Effector memory CD4-positive, alpha-beta T cell (primary cell): Measurements from ENCODE around the gene ECE1.

Experiments
- DNase-seq, 3 donors: peaks; one replicate each; pipeline ENCODE4 v3.0.0-alpha.2; 2020
- H3K27ac ChIP-seq: 2 replicates; pipeline ENCODE4 v1.7.0; 2013; ENCODE audit warnings: mild to moderate bottlenecking, low read length, moderate library complexity; ENCODE audit not compliant: insufficient read depth, poor library complexity, severe bottlenecking
- H3K27me3 ChIP-seq: replicated peaks from 2 replicates; pipeline ENCODE4 v1.7.0; 2013; ENCODE audit warnings: mild to moderate bottlenecking, low read length; ENCODE audit not compliant: insufficient read depth, control insufficient read depth, poor library complexity, severe bottlenecking
- H3K36me3 ChIP-seq: 2 replicates; pipeline ENCODE4 v1.7.0; 2013; ENCODE audit warnings: mild to moderate bottlenecking, low read length, moderate library complexity; ENCODE audit not compliant: control insufficient read depth, insufficient read depth
- H3K4me1 ChIP-seq: 2 replicates; pipeline ENCODE4 v1.7.0; 2013; ENCODE audit warnings: low read length, mild to moderate bottlenecking; ENCODE audit not compliant: control insufficient read depth, insufficient read depth, poor library complexity, severe bottlenecking
- H3K4me3 ChIP-seq: 2 replicates; pipeline ENCODE4 v1.7.0; 2013; ENCODE audit warnings: low read length, low read depth, mild to moderate bottlenecking; ENCODE audit not compliant: insufficient read depth, poor library complexity, severe bottlenecking
- H3K9me3 ChIP-seq: 2 replicates; pipeline ENCODE4 v1.7.0; 2013; ENCODE audit warnings: mild to moderate bottlenecking, low read length, moderate library complexity; ENCODE audit not compliant: control insufficient read depth

Gene ECE1

GRCh38 chr1:21269461-21270085 lies 20.7 kb downstream of the ECE1 start:
- Histone ChIP-seq H3K36me3 (peaks cover 88% of the 10 kb centered on the region), H3K27me3 (no peaks in the 10 kb centered on the region), H3K4me3 (no peak overlapping the region), H3K4me1 (peaks cover 9% of the 10 kb centered on the region), H3K9me3 (no peaks in the 10 kb centered on the region), H3K27ac (no peak overlapping the region)
- DNase-seq = no peak

DNA sequence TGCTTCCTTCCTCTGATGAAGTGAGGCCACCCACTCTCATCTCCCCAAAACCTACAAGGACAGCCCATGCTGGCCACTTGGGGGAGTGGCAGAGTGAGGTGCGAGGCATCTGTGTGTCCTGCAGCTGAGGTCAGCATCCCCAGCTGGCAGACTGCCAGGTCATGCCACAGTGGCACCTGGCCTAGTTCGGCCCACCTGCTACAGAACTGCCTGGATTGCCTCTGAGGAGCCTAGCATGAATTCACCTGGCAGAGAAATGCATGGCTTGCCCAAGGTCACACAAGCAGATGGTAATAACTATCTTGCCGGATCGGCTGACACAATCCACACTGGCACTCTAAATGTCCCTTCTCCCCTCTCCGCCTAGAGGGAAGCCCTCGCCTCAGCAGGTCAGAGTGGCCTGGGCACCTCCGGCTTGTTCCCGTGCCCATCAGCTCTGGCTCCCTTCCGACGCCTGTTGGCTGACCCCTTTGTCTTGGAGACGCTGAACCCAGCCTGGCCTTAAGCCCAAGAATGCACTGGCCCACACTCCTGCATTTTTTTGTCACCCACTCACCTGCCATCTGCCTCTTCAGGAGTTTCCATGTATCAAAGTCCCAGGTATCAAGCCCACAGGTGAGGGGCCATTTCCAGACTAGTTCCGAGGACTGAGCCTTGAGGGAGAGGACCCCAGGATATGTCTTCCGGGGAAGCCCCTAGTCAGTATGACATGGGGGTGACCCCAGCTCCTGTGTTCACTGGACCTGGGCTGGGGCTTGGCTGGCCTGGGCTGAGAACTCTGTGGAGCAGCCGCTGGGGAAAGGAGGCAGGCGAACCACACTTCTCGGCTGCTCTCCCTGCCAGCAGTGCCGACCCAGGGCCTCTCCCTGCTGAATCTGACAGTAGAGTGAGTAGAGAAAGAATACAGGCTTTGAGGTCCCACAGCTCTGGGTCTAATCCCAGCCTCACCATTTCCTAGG lies 21.7 kb downstream of the ECE1 start:
- no peak overlapping the region for H3K4me3 ChIP-seq

GRCh38 chr1:21267191-21268077 lies 22.8 kb downstream of the ECE1 start:
- H3K4me1 ChIP-seq = peaks cover 10% of the 10 kb centered on the region
- H3K27me3 ChIP-seq = no peaks in the 10 kb centered on the region
- no peak overlapping the region for H3K4me3 ChIP-seq
- no peaks in the 10 kb centered on the region for H3K9me3 ChIP-seq
- H3K27ac ChIP-seq = no peak overlapping the region
- H3K36me3 ChIP-seq = peaks cover 89% of the 10 kb centered on the region
- no peak for DNase-seq

More for the DNA sequence above, 21.7 kb downstream of the ECE1 start:
- peaks cover 93% of the 10 kb centered on the region for H3K36me3 ChIP-seq
- no peak for DNase-seq
- H3K27ac ChIP-seq = no peak overlapping the region
- H3K27me3 ChIP-seq = no peaks in the 10 kb centered on the region
- H3K9me3 ChIP-seq = no peaks in the 10 kb centered on the region
- peaks cover 9% of the 10 kb centered on the region for H3K4me1 ChIP-seq

GRCh38 chr1:21266119-21266774 lies 24.0 kb downstream of the ECE1 start:
- DNase-seq = no peak
- Histone ChIP-seq H3K4me3 (no peak overlapping the region), H3K27ac (no peak overlapping the region), H3K36me3 (peaks cover 86% of the 10 kb centered on the region), H3K4me1 (peaks cover 15% of the 10 kb centered on the region), H3K9me3 (no peaks in the 10 kb centered on the region), H3K27me3 (no peaks in the 10 kb centered on the region)

GRCh38 chr1:21265644-21266043 lies 24.6 kb downstream of the ECE1 start:
- no peak overlapping the region for H3K4me3 ChIP-seq
- H3K27ac ChIP-seq = no peak overlapping the region
- no peak for DNase-seq
- no peaks in the 10 kb centered on the region for H3K27me3 ChIP-seq
- H3K9me3 ChIP-seq = no peaks in the 10 kb centered on the region
- peaks cover 13% of the 10 kb centered on the region for H3K4me1 ChIP-seq
- H3K36me3 ChIP-seq = peaks cover 86% of the 10 kb centered on the region

GRCh38 chr1:21264898-21265297 lies 25.4 kb downstream of the ECE1 start:
- peaks cover 86% of the 10 kb centered on the region for H3K36me3 ChIP-seq
- no peaks in the 10 kb centered on the region for H3K9me3 ChIP-seq
- no peaks in the 10 kb centered on the region for H3K27me3 ChIP-seq
- no peak overlapping the region for H3K27ac ChIP-seq
- H3K4me3 ChIP-seq = no peak overlapping the region
- no peak for DNase-seq
- H3K4me1 ChIP-seq = peaks cover 10% of the 10 kb centered on the region

- Histone ChIP-seq H3K36me3 (peaks cover 77% of the 10 kb centered on the region), H3K4me1 (peaks cover 15% of the 10 kb centered on the region)
Measured at GRCh38 chr1:21263653-21264225, 26.5 kb downstream of the ECE1 start.

DNA sequence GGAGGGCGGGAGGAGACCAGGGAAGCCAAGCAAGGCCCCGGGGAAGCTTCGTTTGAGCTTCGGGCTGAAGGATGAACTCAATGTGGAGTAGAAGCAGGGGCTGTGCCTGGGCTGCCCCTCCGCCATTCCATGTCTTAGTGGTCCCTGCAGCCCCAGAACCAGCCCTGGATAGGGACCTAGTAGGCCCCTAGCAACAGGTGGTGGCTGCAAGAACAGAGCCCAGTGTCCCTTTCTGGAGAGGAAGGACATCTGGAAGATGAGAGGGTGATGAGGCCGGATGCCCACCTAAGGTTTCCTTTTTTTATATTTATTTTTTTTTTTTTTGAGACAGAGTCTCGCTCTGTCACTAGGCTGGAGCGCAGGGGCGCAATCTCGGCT lies 27.2 kb downstream of the ECE1 start:
- no peaks in the 10 kb centered on the region for H3K9me3 ChIP-seq
- peaks cover 22% of the 10 kb centered on the region for H3K4me1 ChIP-seq
- H3K27ac ChIP-seq = no peak overlapping the region
- no peaks in the 10 kb centered on the region for H3K27me3 ChIP-seq
- DNase-seq = no peak
- no peak overlapping the region for H3K4me3 ChIP-seq
- H3K36me3 ChIP-seq = peaks cover 73% of the 10 kb centered on the region

More at GRCh38 chr1:21263653-21264225, 26.5 kb downstream of the ECE1 start:
- no peak for DNase-seq
- H3K9me3 ChIP-seq = no peaks in the 10 kb centered on the region
- H3K27me3 ChIP-seq = no peaks in the 10 kb centered on the region
- H3K4me3 ChIP-seq = no peak overlapping the region
- H3K27ac ChIP-seq = no peak overlapping the region
